Transverse colon (tissue), 4 donors: ENCODE results near the gene TBATA.

Experiments
- CTCF ChIP-seq, 5 experiments: fragments of 200-600 bp in 3 of 5; fragments of 450-650 bp in 2 of 5; sonication (generic) in 3 of 5; IDR thresholded peaks; 1 replicate in 2 of 5; 2 replicates in 3 of 5; pipeline ENCODE4 v1.5.1; 2016 to 2017; ENCODE audit warnings: antibody characterized with exemption in 5 of 5, inconsistent platforms in 3 of 5, mild to moderate bottlenecking in 2 of 5, moderate library complexity in 1 of 5
- EP300 ChIP-seq: sonication (generic); formaldehyde crosslinking; IDR thresholded peaks from one replicate; pipeline ENCODE4 v1.6.1; 2017; ENCODE audit warnings: antibody characterized with exemption, low read depth
- POLR2A ChIP-seq: fragments of 450-650 bp; IDR thresholded peaks from one replicate; pipeline ENCODE4 v1.6.1; 2016; ENCODE audit warnings: antibody characterized with exemption, mild to moderate bottlenecking, moderate library complexity
- POLR2AphosphoS5 ChIP-seq, 3 donors: sonication (generic); formaldehyde crosslinking; IDR thresholded peaks; one replicate each; pipeline ENCODE4 v1.6.1; 2016; ENCODE audit warnings: antibody characterized with exemption in 3 of 3

GRCh38 chr10:70822076-70822820, 37.1 kb upstream of the TBATA start:
- TF ChIP-seq CTCF (IDR thresholded peaks at IDR 0.05) (no peak), POLR2AphosphoS5 (IDR thresholded peaks at IDR 0.05) (no peak), EP300 (no peak), POLR2A (no peak)
